ENCODE measurements around the gene IL10. TPM values are rescaled to one million over a fixed set of nuclear protein-coding genes. Genes with fewer than 3 reads are reported as not detected.

The IL10 gene
- total RNA-seq, 1 experiment from 2014 or later, result not detected

- Histone ChIP-seq H3K27me3 (replicated peaks) (no peaks in the 10 kb centered on the region), H3K27ac (no peak overlapping the region), H3K4me3 (no peak overlapping the region), H3K36me3 (peaks cover 51% of the 10 kb centered on the region), H3K4me1 (replicated peaks) (peaks cover 16% of the 10 kb centered on the region), H3K9me3 (replicated peaks) (no peaks in the 10 kb centered on the region)
- DNase-seq (ENCODE audit: low read depth in 1 of 2, low spot score in 2 of 2), result no peak
Observed at GRCh38 chr1:206729050-206729449, 43.2 kb downstream of the IL10 start.

- Histone ChIP-seq H3K9me3 (replicated peaks) (no peaks in the 10 kb centered on the region), H3K4me3 (no peak overlapping the region), H3K36me3 (peaks cover 47% of the 10 kb centered on the region), H3K27ac (no peak overlapping the region), H3K27me3 (replicated peaks) (no peaks in the 10 kb centered on the region), H3K4me1 (replicated peaks) (peaks cover 20% of the 10 kb centered on the region)
- DNase-seq (ENCODE audit: low read depth in 1 of 2, low spot score in 2 of 2), result no peak
Observed at GRCh38 chr1:206728697-206728987, 43.7 kb downstream of the IL10 start.

GRCh38 chr1:206727981-206728696 lies 44.2 kb downstream of the IL10 start:
- DNase-seq (ENCODE audit: low read depth in 1 of 2, low spot score in 2 of 2), result no peak
- H3K4me1 ChIP-seq (replicated peaks), result peaks cover 25% of the 10 kb centered on the region
- no peak overlapping the region for H3K4me3 ChIP-seq
- no peaks in the 10 kb centered on the region for H3K9me3 ChIP-seq (replicated peaks)
- H3K27me3 ChIP-seq (replicated peaks), result no peaks in the 10 kb centered on the region
- H3K27ac ChIP-seq, result no peak overlapping the region
- peaks cover 46% of the 10 kb centered on the region for H3K36me3 ChIP-seq

- peak in 1 of 2 experiments; percentile 64 for DNase-seq (ENCODE audit: low read depth in 1 of 2, low spot score in 2 of 2)
- Histone ChIP-seq H3K27ac (no peak overlapping the region), H3K36me3 (peaks cover 18% of the 10 kb centered on the region), H3K4me3 (no peak overlapping the region), H3K27me3 (replicated peaks) (no peaks in the 10 kb centered on the region), H3K4me1 (replicated peaks) (peaks cover 42% of the 10 kb centered on the region), H3K9me3 (replicated peaks) (no peaks in the 10 kb centered on the region)
Observed at GRCh38 chr1:206725109-206725963, 47.0 kb downstream of the IL10 start.

- DNase-seq (ENCODE audit: low read depth in 1 of 2, low spot score in 2 of 2), result no peak
- H3K4me3 ChIP-seq, result no peak overlapping the region
Observed at GRCh38 chr1:206723805-206724472, 48.4 kb downstream of the IL10 start.

GRCh38 chr1:206723462-206723804 lies 48.9 kb downstream of the IL10 start:
- H3K36me3 ChIP-seq, result no peaks in the 10 kb centered on the region
- H3K9me3 ChIP-seq (replicated peaks), result no peaks in the 10 kb centered on the region
- H3K4me1 ChIP-seq (replicated peaks), result peaks cover 42% of the 10 kb centered on the region
- no peak overlapping the region for H3K4me3 ChIP-seq
- H3K27ac ChIP-seq, result no peak overlapping the region; the same call in 1 of the 2 replicates
- H3K27me3 ChIP-seq (replicated peaks), result no peaks in the 10 kb centered on the region
- no peak for DNase-seq (ENCODE audit: low read depth in 1 of 2, low spot score in 2 of 2)

More at GRCh38 chr1:206723805-206724472, 48.4 kb downstream of the IL10 start:
- Histone ChIP-seq H3K9me3 (replicated peaks) (no peaks in the 10 kb centered on the region), H3K4me1 (replicated peaks) (peaks cover 42% of the 10 kb centered on the region), H3K36me3 (peaks cover 4% of the 10 kb centered on the region), H3K27me3 (replicated peaks) (no peaks in the 10 kb centered on the region), H3K27ac (no peak overlapping the region; the same call in 1 of the 2 replicates)

- Histone ChIP-seq H3K4me3 (no peak overlapping the region), H3K36me3 (no peaks in the 10 kb centered on the region), H3K4me1 (replicated peaks) (peaks cover 42% of the 10 kb centered on the region), H3K27me3 (replicated peaks) (no peaks in the 10 kb centered on the region), H3K27ac (no peak overlapping the region; the same call in 1 of the 2 replicates), H3K9me3 (replicated peaks) (no peaks in the 10 kb centered on the region)
- DNase-seq (ENCODE audit: low read depth in 1 of 2, low spot score in 2 of 2), result peak; percentile 76 to 90
Observed at GRCh38 chr1:206722751-206723461, 49.4 kb downstream of the IL10 start.

- no peaks in the 10 kb centered on the region for H3K27me3 ChIP-seq (replicated peaks)
- no peak overlapping the region for H3K27ac ChIP-seq
- H3K4me3 ChIP-seq, result no peak overlapping the region
- H3K4me1 ChIP-seq (replicated peaks), result peaks cover 42% of the 10 kb centered on the region
- peaks cover 4% of the 10 kb centered on the region; the same call in 1 of the 2 replicates for H3K36me3 ChIP-seq
- H3K9me3 ChIP-seq (replicated peaks), result no peaks in the 10 kb centered on the region
- no peak for DNase-seq (ENCODE audit: low read depth in 1 of 2, low spot score in 2 of 2)
Observed at GRCh38 chr1:206721454-206721853, 50.8 kb downstream of the IL10 start.

- H3K27ac ChIP-seq, result no peak overlapping the region
- DNase-seq (ENCODE audit: low read depth in 1 of 2, low spot score in 2 of 2), result no peak
- H3K4me3 ChIP-seq, result no peak overlapping the region
- H3K4me1 ChIP-seq (replicated peaks), result peaks cover 43% of the 10 kb centered on the region
- H3K9me3 ChIP-seq (replicated peaks), result no peaks in the 10 kb centered on the region
- no peaks in the 10 kb centered on the region for H3K27me3 ChIP-seq (replicated peaks)
- H3K36me3 ChIP-seq, result peaks cover 4% of the 10 kb centered on the region; the same call in 1 of the 2 replicates
Observed at GRCh38 chr1:206719169-206719839, 53.0 kb downstream of the IL10 start.

GRCh38 chr1:206717674-206717989 lies 54.7 kb downstream of the IL10 start:
- no peak overlapping the region for H3K27ac ChIP-seq
- H3K4me3 ChIP-seq, result no peak overlapping the region

More at GRCh38 chr1:206717674-206717989, 54.7 kb downstream of the IL10 start:
- H3K27me3 ChIP-seq (replicated peaks), result no peaks in the 10 kb centered on the region
- H3K4me1 ChIP-seq (replicated peaks), result peaks cover 41% of the 10 kb centered on the region
- no peaks in the 10 kb centered on the region for H3K9me3 ChIP-seq (replicated peaks)
- peaks cover 4% of the 10 kb centered on the region; the same call in 1 of the 2 replicates for H3K36me3 ChIP-seq
- DNase-seq (ENCODE audit: low read depth in 1 of 2, low spot score in 2 of 2), result no peak

Data from SJSA1 (cell line).